Neural cell (in vitro differentiated cells): ENCODE measurements around the gene GPBAR1.

Experiments used
- EP300 ChIP-seq: fragments of 450-650 bp; conservative IDR thresholded peaks from 2 replicates; pipeline ENCODE4 v1.6.1; 2014; ENCODE audit warnings: antibody characterized with exemption, mild to moderate bottlenecking, moderate library complexity; ENCODE audit not compliant: poor library complexity, severe bottlenecking
- TF ChIP-seq, protein P1 (sequence below): fragments of 450-650 bp; IDR thresholded peaks from 2 replicates; pipeline ENCODE4 v1.5.1; 2014; ENCODE audit warnings: antibody characterized with exemption, mild to moderate bottlenecking, moderate library complexity; ENCODE audit not compliant: poor library complexity, severe bottlenecking

DNA sequence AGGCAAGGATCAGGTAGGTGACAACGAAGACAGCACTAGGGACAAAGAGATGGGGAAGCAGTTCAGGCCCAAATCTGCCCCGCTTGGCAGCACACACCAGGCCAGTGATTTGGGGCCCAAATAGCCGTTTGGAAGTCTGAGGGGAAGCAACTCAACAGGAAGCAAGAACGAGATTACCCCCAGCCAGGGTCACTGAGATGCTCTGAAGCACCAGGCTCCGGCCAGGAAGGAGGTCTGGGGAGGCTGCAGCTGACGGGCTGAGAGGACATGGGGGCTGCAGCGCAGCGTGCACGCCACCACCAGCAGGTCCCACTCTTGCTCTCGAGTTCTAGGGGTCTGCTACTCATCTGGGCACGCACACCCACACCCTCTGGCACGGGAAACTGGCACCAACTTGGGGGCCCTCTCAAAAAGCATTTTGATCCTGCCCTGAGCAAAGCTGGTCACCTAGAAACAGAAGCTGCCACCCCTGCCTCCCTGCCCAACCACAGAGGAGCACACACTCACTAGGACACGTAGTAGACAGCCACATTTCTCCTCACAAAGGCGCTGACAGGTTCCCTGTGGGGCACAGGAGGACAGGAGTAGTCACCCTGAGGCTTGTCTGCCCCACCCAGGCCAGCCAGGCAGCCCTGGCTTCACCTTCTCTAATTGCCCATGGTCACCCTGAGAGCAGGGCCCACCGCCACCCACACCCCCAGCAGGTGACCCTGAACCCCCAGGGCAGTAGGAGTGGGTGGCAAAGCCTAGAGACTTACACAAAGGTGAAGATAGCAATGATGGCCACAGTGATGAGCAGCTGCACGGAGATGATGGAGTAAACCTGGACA is 17.9 kb downstream of the GPBAR1 start:
- no peak for TF ChIP-seq EP300
- TF ChIP-seq, protein P1, sequence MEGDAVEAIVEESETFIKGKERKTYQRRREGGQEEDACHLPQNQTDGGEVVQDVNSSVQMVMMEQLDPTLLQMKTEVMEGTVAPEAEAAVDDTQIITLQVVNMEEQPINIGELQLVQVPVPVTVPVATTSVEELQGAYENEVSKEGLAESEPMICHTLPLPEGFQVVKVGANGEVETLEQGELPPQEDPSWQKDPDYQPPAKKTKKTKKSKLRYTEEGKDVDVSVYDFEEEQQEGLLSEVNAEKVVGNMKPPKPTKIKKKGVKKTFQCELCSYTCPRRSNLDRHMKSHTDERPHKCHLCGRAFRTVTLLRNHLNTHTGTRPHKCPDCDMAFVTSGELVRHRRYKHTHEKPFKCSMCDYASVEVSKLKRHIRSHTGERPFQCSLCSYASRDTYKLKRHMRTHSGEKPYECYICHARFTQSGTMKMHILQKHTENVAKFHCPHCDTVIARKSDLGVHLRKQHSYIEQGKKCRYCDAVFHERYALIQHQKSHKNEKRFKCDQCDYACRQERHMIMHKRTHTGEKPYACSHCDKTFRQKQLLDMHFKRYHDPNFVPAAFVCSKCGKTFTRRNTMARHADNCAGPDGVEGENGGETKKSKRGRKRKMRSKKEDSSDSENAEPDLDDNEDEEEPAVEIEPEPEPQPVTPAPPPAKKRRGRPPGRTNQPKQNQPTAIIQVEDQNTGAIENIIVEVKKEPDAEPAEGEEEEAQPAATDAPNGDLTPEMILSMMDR, result no peak
